GM18858 (cell line): ENCODE results near the gene WDR13.
"Not testable (repeated sequence)": the region's sequence is repeated elsewhere in the genome, so short reads cannot be mapped to it uniquely, and the experiment has no call there.

Experiments
- ATAC-seq: cut with Tn5 transposase; IDR thresholded peaks from one replicate; pipeline ENCODE4 v1.9.1; 2021; ENCODE audit not compliant: unreplicated experiment

WDR13 gene

GRCh38 chrX:48652055-48652579 lies 54.8 kb downstream of the WDR13 start:
- not testable (repeated sequence) for ATAC-seq

GRCh38 chrX:48654746-48655145 lies 57.5 kb downstream of the WDR13 start:
- not testable (repeated sequence) for ATAC-seq
